Activated naive CD4-positive, alpha-beta T cell treated with anti-CD3 and anti-CD28 coated beads for 36 hours (primary cell): Measurements from ENCODE around the gene NR1H2. TPM values are rescaled to one million over a fixed set of nuclear protein-coding genes. Genes with fewer than 3 reads are reported as not detected.

ENCODE experiments used
- CTCF ChIA-PET: fragments of 350-600 bp; sonication (Branson Sonifier 250); formaldehyde crosslinking; loops from one replicate; lab custom pipeline; 2021; ENCODE audit warnings: antibody characterized with exemption; lab: Charles Lee
- DNase-seq: peaks from one replicate; pipeline ENCODE4 v3.0.0-alpha.2; 2020
- H3K27ac Mint-ChIP-seq: one replicate; pipeline ENCODE4 v1.8.0; 2021; ENCODE audit warnings: mild to moderate bottlenecking, mixed read lengths
- H3K27me3 Mint-ChIP-seq: one replicate; pipeline ENCODE4 v1.8.0; 2021; ENCODE audit warnings: low read depth, mixed read lengths
- H3K36me3 Mint-ChIP-seq: one replicate; pipeline ENCODE4 v1.8.0; 2021; ENCODE audit warnings: low read depth, mixed read lengths
- H3K4me1 Mint-ChIP-seq: one replicate; pipeline ENCODE4 v1.8.0; 2021; ENCODE audit warnings: low read depth, mixed read lengths
- H3K4me3 Mint-ChIP-seq: one replicate; pipeline ENCODE4 v1.8.0; 2021; ENCODE audit warnings: mild to moderate bottlenecking, moderate library complexity, mixed read lengths
- H3K9me3 Mint-ChIP-seq: one replicate; pipeline ENCODE4 v1.8.0; 2021; ENCODE audit warnings: mixed read lengths
- intact Hi-C: fragments of 100-400 bp; cut with micrococcal nuclease; formaldehyde crosslinking; loops from one replicate; pipeline ENCODE4 v1.15.1; 2023
- total RNA-seq, 2 experiments: library from RNA; stranded (reverse); gene quantifications; one replicate each; pipeline ENCODE4 v1.2.3, GENCODE V29; 2021

NR1H2 gene
- total RNA-seq, 2 experiments from 2014 or later = 47.2 to 49.3 TPM

- CTCF ChIA-PET = no interaction called here
- intact Hi-C loops = no loop called here
- no peak overlapping the region for H3K4me3 Mint-ChIP-seq
- H3K36me3 Mint-ChIP-seq = peaks cover 46% of the 10 kb centered on the region
- H3K27me3 Mint-ChIP-seq = no peaks in the 10 kb centered on the region
- no peak overlapping the region for H3K27ac Mint-ChIP-seq
- no peak for DNase-seq
- no peaks in the 10 kb centered on the region for H3K9me3 Mint-ChIP-seq
- no peaks in the 10 kb centered on the region for H3K4me1 Mint-ChIP-seq
These were observed 17.8 kb downstream of the NR1H2 start for GRCh38 chr19:50394017-50394416.

DNA sequence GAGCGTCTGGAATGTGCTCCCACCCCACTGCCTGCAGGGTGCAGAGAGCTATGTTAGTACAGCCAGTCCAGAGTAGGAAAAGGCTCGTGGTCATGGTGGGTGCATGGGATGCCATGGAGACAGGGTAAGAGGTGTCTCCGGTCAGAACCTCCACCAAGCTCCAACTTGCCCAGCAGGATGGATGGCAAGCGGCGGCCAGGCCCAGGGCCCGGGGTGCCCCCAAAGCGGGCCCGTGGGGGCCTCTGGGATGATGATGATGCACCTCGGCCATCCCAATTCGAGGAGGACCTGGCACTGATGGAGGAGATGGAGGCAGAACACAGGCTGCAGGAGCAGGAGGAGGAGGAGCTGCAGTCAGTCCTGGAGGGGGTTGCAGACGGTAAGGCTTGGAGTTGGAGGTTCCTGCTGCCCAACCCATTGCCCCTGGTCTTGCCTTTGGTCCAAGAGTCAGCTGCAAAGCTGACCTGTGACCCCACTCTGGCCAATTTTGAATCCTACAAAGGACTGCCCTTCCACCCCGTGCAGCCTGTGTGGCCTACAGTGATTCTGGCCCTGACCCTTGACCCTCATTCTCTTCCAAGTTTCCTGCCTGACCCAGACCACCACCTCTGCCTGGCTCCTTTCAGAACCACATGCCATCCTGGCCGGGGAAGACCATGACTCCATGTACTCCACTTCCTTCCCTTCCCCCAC, 22.6 kb downstream of the NR1H2 start:
- intact Hi-C loops = no loop called here
- H3K4me1 Mint-ChIP-seq = no peaks in the 10 kb centered on the region
- no peak for DNase-seq
- no peak overlapping the region for H3K27ac Mint-ChIP-seq
- CTCF ChIA-PET = interaction anchor here (0.6 kb wide), 1 partner anchor 57 kb away, joined by 3 read pairs; no protein-coding TSS in a partner anchor
- peaks cover 36% of the 10 kb centered on the region for H3K36me3 Mint-ChIP-seq
- no peak overlapping the region for H3K4me3 Mint-ChIP-seq
- H3K9me3 Mint-ChIP-seq = no peaks in the 10 kb centered on the region
- H3K27me3 Mint-ChIP-seq = no peaks in the 10 kb centered on the region

- Mint-ChIP-seq H3K4me1 (no peaks in the 10 kb centered on the region), H3K27ac (no peak overlapping the region), H3K36me3 (peaks cover 35% of the 10 kb centered on the region), H3K9me3 (no peaks in the 10 kb centered on the region), H3K27me3 (no peaks in the 10 kb centered on the region), H3K4me3 (no peak overlapping the region)
- no peak for DNase-seq
- CTCF ChIA-PET = no interaction called here
- intact Hi-C loops = no loop called here
These were observed 23.1 kb downstream of the NR1H2 start for GRCh38 chr19:50399368-50399745.

DNA sequence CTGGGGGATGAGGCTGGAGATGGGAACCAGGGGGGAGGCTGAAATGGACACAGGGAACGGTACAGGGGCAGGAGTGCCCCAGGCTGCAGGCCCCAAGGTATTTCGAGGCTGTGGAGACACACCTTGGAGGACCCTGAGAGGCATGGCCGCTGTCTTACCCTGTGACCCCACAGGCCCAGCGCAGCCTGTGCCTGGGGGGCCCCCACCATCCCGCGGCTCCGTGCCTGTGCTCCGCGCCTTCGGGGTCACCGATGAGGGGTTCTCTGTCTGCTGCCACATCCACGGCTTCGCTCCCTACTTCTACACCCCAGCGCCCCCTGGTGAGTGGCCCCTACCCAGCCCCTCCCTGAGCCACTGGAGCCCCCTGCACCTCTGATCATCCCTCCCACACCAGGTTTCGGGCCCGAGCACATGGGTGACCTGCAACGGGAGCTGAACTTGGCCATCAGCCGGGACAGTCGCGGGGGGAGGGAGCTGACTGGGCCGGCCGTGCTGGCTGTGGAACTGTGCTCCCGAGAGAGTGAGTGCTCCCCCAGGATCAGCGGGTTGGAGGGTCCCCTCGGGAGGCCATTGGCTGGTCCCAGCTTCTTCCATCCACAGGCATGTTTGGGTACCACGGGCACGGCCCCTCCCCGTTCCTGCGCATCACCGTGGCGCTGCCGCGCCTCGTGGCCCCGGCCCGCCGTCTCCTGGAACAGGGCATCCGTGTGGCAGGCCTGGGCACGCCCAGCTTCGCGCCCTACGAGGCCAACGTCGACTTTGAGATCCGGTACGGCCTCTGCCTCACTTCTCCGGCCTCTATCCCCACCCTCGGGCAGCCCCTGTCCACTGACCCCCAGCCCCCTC, 25.6 kb downstream of the NR1H2 start:
- no peak overlapping the region for H3K4me3 Mint-ChIP-seq
- CTCF ChIA-PET = no interaction called here
- intact Hi-C loops = no loop called here
- no peak overlapping the region for H3K27ac Mint-ChIP-seq
- no peaks in the 10 kb centered on the region for H3K4me1 Mint-ChIP-seq
- H3K27me3 Mint-ChIP-seq = no peaks in the 10 kb centered on the region
- peaks cover 41% of the 10 kb centered on the region for H3K36me3 Mint-ChIP-seq
- H3K9me3 Mint-ChIP-seq = no peaks in the 10 kb centered on the region
- DNase-seq = no peak

DNA sequence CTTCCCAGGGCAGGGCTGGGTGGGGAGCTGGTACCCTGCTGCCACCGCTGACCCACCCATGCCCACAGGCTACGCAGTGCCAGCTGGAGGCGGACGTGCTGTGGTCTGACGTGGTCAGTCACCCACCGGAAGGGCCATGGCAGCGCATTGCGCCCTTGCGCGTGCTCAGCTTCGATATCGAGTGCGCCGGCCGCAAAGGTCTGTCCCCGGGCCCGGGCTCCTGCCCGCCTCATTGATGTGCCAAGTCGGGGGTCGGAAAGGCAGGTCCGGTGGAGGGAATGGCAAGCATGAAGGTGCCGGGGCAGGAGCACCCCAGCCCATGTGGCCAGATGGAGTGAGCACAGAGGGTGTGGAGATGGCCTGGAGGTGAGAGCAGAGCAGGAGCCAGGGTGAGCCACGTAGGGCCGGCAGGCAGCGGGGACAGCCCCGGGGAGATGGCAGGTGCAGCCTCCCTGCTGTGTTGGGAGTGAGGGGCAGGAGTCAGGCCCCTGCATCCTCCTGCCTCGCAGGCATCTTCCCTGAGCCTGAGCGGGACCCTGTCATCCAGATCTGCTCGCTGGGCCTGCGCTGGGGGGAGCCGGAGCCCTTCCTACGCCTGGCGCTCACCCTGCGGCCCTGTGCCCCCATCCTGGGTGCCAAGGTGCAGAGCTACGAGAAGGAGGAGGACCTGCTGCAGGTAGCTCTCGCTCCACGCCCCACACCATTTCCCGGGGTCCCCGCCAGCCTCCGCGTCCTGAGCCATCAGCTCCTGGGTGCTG, 26.5 kb downstream of the NR1H2 start:
- Mint-ChIP-seq H3K9me3 (no peaks in the 10 kb centered on the region), H3K4me3 (no peak overlapping the region), H3K27ac (no peak overlapping the region), H3K4me1 (no peaks in the 10 kb centered on the region), H3K27me3 (no peaks in the 10 kb centered on the region), H3K36me3 (peaks cover 43% of the 10 kb centered on the region)
- no peak for DNase-seq
- intact Hi-C loops = no loop called here
- CTCF ChIA-PET = no interaction called here

- Mint-ChIP-seq H3K9me3 (no peaks in the 10 kb centered on the region), H3K4me1 (no peaks in the 10 kb centered on the region), H3K4me3 (no peak overlapping the region), H3K36me3 (peaks cover 43% of the 10 kb centered on the region), H3K27me3 (no peaks in the 10 kb centered on the region), H3K27ac (no peak overlapping the region)
- intact Hi-C loops = no loop called here
- DNase-seq = no peak
- CTCF ChIA-PET = no interaction called here
These were observed 30.0 kb downstream of the NR1H2 start for GRCh38 chr19:50406156-50406820.

GRCh38 chr19:50406829-50407228, 30.6 kb downstream of the NR1H2 start:
- Mint-ChIP-seq H3K27ac (no peak overlapping the region), H3K36me3 (peaks cover 43% of the 10 kb centered on the region)
- intact Hi-C loops = no loop called here

GRCh38 chr19:50409347-50409746, 33.1 kb downstream of the NR1H2 start:
- CTCF ChIA-PET = interaction anchor here (0.8 kb wide), 1 partner anchor 52 kb away, joined by 3 read pairs; no protein-coding TSS in a partner anchor
- intact Hi-C loops = no loop called here
- no peak overlapping the region for H3K27ac Mint-ChIP-seq

More at GRCh38 chr19:50406829-50407228, 30.6 kb downstream of the NR1H2 start:
- no peaks in the 10 kb centered on the region for H3K9me3 Mint-ChIP-seq
- CTCF ChIA-PET = no interaction called here
- H3K27me3 Mint-ChIP-seq = no peaks in the 10 kb centered on the region
- H3K4me3 Mint-ChIP-seq = no peak overlapping the region
- no peak for DNase-seq
- H3K4me1 Mint-ChIP-seq = no peaks in the 10 kb centered on the region

GRCh38 chr19:50410109-50410508, 33.9 kb downstream of the NR1H2 start:
- Mint-ChIP-seq H3K4me1 (no peaks in the 10 kb centered on the region), H3K27ac (no peak overlapping the region), H3K27me3 (no peaks in the 10 kb centered on the region), H3K4me3 (no peak overlapping the region), H3K36me3 (peaks cover 49% of the 10 kb centered on the region), H3K9me3 (no peaks in the 10 kb centered on the region)
- no peak for DNase-seq
- intact Hi-C loops = no loop called here
- CTCF ChIA-PET = interaction anchor here (0.7 kb wide), 1 partner anchor 40 kb away, joined by 3 read pairs; no protein-coding TSS in a partner anchor

More at GRCh38 chr19:50409347-50409746, 33.1 kb downstream of the NR1H2 start:
- H3K9me3 Mint-ChIP-seq = no peaks in the 10 kb centered on the region
- H3K4me1 Mint-ChIP-seq = no peaks in the 10 kb centered on the region
- no peak overlapping the region for H3K4me3 Mint-ChIP-seq
- H3K27me3 Mint-ChIP-seq = no peaks in the 10 kb centered on the region
- DNase-seq = no peak
- H3K36me3 Mint-ChIP-seq = peaks cover 43% of the 10 kb centered on the region

- Mint-ChIP-seq H3K4me1 (no peaks in the 10 kb centered on the region), H3K9me3 (no peaks in the 10 kb centered on the region), H3K4me3 (no peak overlapping the region), H3K27me3 (no peaks in the 10 kb centered on the region), H3K36me3 (peaks cover 40% of the 10 kb centered on the region), H3K27ac (no peak overlapping the region)
- intact Hi-C loops = no loop called here
- CTCF ChIA-PET = no interaction called here
- no peak for DNase-seq
These were observed 36.2 kb downstream of the NR1H2 start for GRCh38 chr19:50412419-50412818.

DNA sequence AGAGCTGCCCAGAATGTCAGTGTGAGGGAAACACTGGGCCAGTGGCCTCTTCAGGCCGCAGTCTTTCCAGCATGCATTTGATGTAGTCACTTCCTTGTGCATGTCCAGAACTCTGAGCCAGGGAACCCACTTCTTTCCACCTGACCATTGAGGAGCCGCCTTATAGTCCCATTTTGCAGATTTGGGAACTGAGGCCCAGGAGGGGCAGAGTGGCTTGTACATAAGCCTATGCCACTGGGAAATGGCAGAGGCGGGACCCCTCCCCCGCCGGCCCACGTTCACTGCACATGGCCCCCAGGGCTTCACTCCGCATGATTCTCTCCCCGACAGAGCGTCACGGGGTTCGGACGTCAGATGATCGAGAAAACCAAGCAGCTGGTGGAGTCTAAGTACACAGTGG, 36.8 kb downstream of the NR1H2 start:
- Mint-ChIP-seq H3K27me3 (no peaks in the 10 kb centered on the region), H3K36me3 (peaks cover 39% of the 10 kb centered on the region), H3K27ac (no peak overlapping the region), H3K9me3 (no peaks in the 10 kb centered on the region), H3K4me3 (no peak overlapping the region), H3K4me1 (no peaks in the 10 kb centered on the region)
- DNase-seq = no peak
- CTCF ChIA-PET = no interaction called here
- intact Hi-C loops = no loop called here

- Mint-ChIP-seq H3K4me3 (no peak overlapping the region), H3K27me3 (peaks cover 3% of the 10 kb centered on the region), H3K9me3 (no peaks in the 10 kb centered on the region), H3K36me3 (peaks cover 39% of the 10 kb centered on the region), H3K27ac (no peak overlapping the region), H3K4me1 (peaks cover 1% of the 10 kb centered on the region)
- no peak for DNase-seq
- intact Hi-C loops = no loop called here
- CTCF ChIA-PET = no interaction called here
These were observed 37.3 kb downstream of the NR1H2 start for GRCh38 chr19:50413531-50413930.
